K562 (cell line): ENCODE measurements around the gene SEMA6B. TPM values are rescaled to one million over a fixed set of nuclear protein-coding genes. Genes with fewer than 3 reads are reported as not detected.

ENCODE experiments used
- ADNP ChIP-seq: fragments of 200-800 bp; sonication (Bioruptor generic); IDR thresholded peaks from 2 replicates; pipeline ENCODE4 v1.6.1; 2016; ENCODE audit warnings: missing genetic modification characterization, missing compliant biosample characterization
- BACH1 ChIP-seq: fragments of 200-800 bp; sonication (Bioruptor generic); IDR thresholded peaks from 2 replicates; pipeline ENCODE4 v1.6.1; 2016; ENCODE audit warnings: missing genetic modification characterization, missing compliant biosample characterization
- CCNT2 ChIP-seq: IDR thresholded peaks from 2 replicates; pipeline ENCODE4 v1.6.1; 2011; ENCODE audit warnings: borderline replicate concordance, low read depth, mild to moderate bottlenecking, moderate library complexity, mixed read lengths, low read length; ENCODE audit not compliant: insufficient read length; ENCODE audit errors: extremely low read depth
- ELF2 ChIP-seq: fragments of 250-450 bp; sonication (Bioruptor Pico); IDR thresholded peaks from 2 replicates; pipeline ENCODE4 v1.5.0; 2021; ENCODE audit warnings: mild to moderate bottlenecking
- HEY1 ChIP-seq: fragments of 250-450 bp; sonication (Bioruptor Pico); IDR thresholded peaks from 2 replicates; pipeline ENCODE4 v1.5.0; 2020; ENCODE audit warnings: mild to moderate bottlenecking, moderate library complexity, borderline replicate concordance
- HSF4 ChIP-seq: fragments of 250-450 bp; sonication (Bioruptor Pico); IDR thresholded peaks from 2 replicates; pipeline ENCODE4 v2.1.2; 2022; ENCODE audit warnings: mild to moderate bottlenecking, moderate library complexity, borderline replicate concordance
- MCM3 ChIP-seq: fragments of 450-650 bp; IDR thresholded peaks from 2 replicates; pipeline ENCODE4 v1.6.1; 2016
- MEF2A ChIP-seq: IDR thresholded peaks from 2 replicates; pipeline ENCODE4 v1.6.1; 2011; ENCODE audit warnings: low read depth, mild to moderate bottlenecking, low read length, moderate library complexity; ENCODE audit not compliant: control insufficient read depth
- PURB ChIP-seq: sonication (generic); formaldehyde crosslinking; IDR thresholded peaks from 2 replicates; pipeline ENCODE4 v1.9.0; 2021; ENCODE audit warnings: low read depth, mild to moderate bottlenecking, missing genetic modification reagents
- RBM14 ChIP-seq: fragments of 200-400 bp; formaldehyde crosslinking; IDR thresholded peaks from 2 replicates; pipeline ENCODE4 v1.6.1; 2018; ENCODE audit warnings: low read depth, mild to moderate bottlenecking, low read length, moderate library complexity, borderline replicate concordance; ENCODE audit not compliant: insufficient read depth
- SMARCA5 ChIP-seq: fragments of 450-650 bp; IDR thresholded peaks from 2 replicates; pipeline ENCODE4 v1.6.1; 2016
- SNRNP70 ChIP-seq: fragments of 200-400 bp; formaldehyde crosslinking; optimal IDR thresholded peaks from 2 replicates; pipeline ENCODE3; 2017; ENCODE audit warnings: low read depth, low read length
- TARDBP ChIP-seq: fragments of 450-650 bp; IDR thresholded peaks from 2 replicates; pipeline ENCODE4 v1.6.1; 2016
- ZNF133 ChIP-seq: fragments of 250-450 bp; sonication (Bioruptor Pico); IDR thresholded peaks from 2 replicates; pipeline ENCODE4 v1.4.0; 2020; ENCODE audit warnings: mild to moderate bottlenecking
- ZNF140 ChIP-seq: fragments of 250-450 bp; sonication (Bioruptor Pico); IDR thresholded peaks from 2 replicates; pipeline ENCODE4 v1.8.0; 2021; ENCODE audit warnings: moderate library complexity, mild to moderate bottlenecking, inconsistent platforms
- ZNF408 ChIP-seq: fragments of 250-450 bp; sonication (Bioruptor Pico); IDR thresholded peaks from 2 replicates; pipeline ENCODE4 v1.4.0; 2020; ENCODE audit warnings: low read depth, mild to moderate bottlenecking, moderate library complexity
- polyA plus RNA-seq, 8 experiments: library from polyadenylated mRNA; depleted of rRNA in 4 of 8; stranded (reverse) in 5 of 8; unstranded in 3 of 8; fragments of >200 nt; fragmentation: Nextera tagmentation in 2 of 8; fragmentation: Illumina TruSeq in 1 of 8; extraction: Ambion mirVana in 2 of 8; extraction: Trizol in 1 of 8; gene quantifications; 2 replicates each; pipeline versions ENCODE4 v1.2.1 to v1.2.3, GENCODE V29; 2011 to 2014; ENCODE audit warnings: inconsistent platforms in 1 of 8, missing spikeins in 1 of 8
- total RNA-seq, 7 experiments: library from RNA; depleted of rRNA in 6 of 7; stranded (reverse); fragments of >200 nt in 6 of 7; fragmentation: Illumina TruSeq in 2 of 7; extraction: Trizol in 2 of 7; gene quantifications; 2 replicates each; pipeline versions ENCODE4 v1.2.1 to v1.2.3, GENCODE V29; 2011 to 2021; ENCODE audit warnings: low replicate concordance in 1 of 7
- TF ChIP-seq, protein P1 (sequence below): fragments of 250-450 bp; sonication (Bioruptor Pico); IDR thresholded peaks from 2 replicates; pipeline ENCODE4 v1.5.1; 2021; ENCODE audit warnings: mild to moderate bottlenecking
- TF ChIP-seq, protein P2 (sequence below): fragments of 450-650 bp; formaldehyde crosslinking; IDR thresholded peaks from 2 replicates; pipeline ENCODE4 v1.4.0; 2020; ENCODE audit warnings: mild to moderate bottlenecking, moderate library complexity
- TF ChIP-seq, protein P3 (sequence below): fragments of 150-350 bp; IDR thresholded peaks from 2 replicates; pipeline ENCODE4 v1.6.1; 2014; ENCODE audit warnings: low read depth, mild to moderate bottlenecking, low read length, borderline replicate concordance
- TF ChIP-seq, protein P4 (sequence below): sonication (generic); formaldehyde crosslinking; IDR thresholded peaks from 2 replicates; pipeline ENCODE4 v1.8.1; 2022; ENCODE audit warnings: missing genetic modification reagents

The SEMA6B gene
- total and polyA plus RNA-seq, 9 of the 15 experiments (the other 6 are each of a cell fraction or from before 2014, with no cell fraction given), result 0.65 to 4.6 (median 2.5) TPM; not detected in 2

DNA sequence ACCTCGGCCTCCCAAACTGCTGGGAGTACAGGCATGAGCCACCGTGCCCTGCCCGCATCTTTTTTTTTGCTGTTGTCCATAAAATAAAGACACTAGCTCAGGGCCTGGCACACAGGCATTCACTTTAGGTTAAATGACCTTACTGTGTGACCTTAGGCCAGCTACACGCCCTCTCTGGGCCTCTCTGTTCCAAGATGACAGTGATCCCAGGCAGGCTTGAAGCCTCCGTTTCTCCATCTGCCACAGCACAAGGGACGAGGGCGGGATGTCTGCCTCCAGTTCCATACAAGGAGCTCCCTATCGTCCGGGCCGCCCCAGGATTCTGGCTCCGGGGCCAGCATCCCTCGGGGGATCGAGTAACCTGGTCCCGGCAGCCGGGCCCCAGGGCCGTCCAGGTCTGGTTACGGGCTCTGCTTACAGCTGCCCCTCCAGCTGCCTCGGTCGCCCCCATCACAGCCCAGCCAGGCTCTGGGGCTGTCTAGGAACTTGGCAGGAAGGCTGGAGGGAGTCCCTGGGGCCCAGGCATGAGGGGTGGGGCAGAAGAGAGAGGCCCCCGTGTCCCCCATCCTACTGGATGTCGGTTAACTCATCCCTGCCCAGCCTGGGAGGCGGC lies 11.9 kb upstream of the SEMA6B start (continued):
- TF ChIP-seq ZNF408 (CRISPR knock-in tag) (no peak), CCNT2 (no peak), ZNF133 (CRISPR knock-in tag) (no peak), SNRNP70 (no peak), TARDBP (no peak), RBM14 (no peak), MCM3 (no peak), ZNF140 (CRISPR knock-in tag) (no peak), ADNP (tag) (0 out of 2 replicates have a peak, but pooled peaks have one; percentile 52), HSF4 (no peak), SMARCA5 (0 out of 2 replicates have a peak, but pooled peaks have one; percentile 49), HEY1 (no peak), PURB (CRISPR knock-in tag) (no peak), MEF2A (no peak), ELF2 (CRISPR knock-in tag) (no peak), BACH1 (no peak)
- TF ChIP-seq, protein P1, sequence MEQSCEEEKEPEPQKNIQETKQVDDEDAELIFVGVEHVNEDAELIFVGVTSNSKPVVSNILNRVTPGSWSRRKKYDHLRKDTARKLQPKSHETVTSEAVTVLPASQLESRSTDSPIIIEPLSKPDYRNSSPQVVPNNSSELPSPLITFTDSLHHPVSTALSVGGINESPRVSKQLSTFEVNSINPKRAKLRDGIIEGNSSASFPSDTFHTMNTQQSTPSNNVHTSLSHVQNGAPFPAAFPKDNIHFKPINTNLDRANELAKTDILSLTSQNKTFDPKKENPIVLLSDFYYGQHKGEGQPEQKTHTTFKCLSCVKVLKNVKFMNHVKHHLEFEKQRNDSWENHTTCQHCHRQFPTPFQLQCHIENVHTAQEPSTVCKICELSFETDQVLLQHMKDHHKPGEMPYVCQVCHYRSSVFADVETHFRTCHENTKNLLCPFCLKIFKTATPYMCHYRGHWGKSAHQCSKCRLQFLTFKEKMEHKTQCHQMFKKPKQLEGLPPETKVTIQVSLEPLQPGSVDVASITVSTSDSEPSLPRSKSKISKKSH (CRISPR knock-in tag), result no peak
- TF ChIP-seq, protein P2, sequence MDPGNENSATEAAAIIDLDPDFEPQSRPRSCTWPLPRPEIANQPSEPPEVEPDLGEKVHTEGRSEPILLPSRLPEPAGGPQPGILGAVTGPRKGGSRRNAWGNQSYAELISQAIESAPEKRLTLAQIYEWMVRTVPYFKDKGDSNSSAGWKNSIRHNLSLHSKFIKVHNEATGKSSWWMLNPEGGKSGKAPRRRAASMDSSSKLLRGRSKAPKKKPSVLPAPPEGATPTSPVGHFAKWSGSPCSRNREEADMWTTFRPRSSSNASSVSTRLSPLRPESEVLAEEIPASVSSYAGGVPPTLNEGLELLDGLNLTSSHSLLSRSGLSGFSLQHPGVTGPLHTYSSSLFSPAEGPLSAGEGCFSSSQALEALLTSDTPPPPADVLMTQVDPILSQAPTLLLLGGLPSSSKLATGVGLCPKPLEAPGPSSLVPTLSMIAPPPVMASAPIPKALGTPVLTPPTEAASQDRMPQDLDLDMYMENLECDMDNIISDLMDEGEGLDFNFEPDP (CRISPR knock-in tag), result no peak
- TF ChIP-seq, protein P3, sequence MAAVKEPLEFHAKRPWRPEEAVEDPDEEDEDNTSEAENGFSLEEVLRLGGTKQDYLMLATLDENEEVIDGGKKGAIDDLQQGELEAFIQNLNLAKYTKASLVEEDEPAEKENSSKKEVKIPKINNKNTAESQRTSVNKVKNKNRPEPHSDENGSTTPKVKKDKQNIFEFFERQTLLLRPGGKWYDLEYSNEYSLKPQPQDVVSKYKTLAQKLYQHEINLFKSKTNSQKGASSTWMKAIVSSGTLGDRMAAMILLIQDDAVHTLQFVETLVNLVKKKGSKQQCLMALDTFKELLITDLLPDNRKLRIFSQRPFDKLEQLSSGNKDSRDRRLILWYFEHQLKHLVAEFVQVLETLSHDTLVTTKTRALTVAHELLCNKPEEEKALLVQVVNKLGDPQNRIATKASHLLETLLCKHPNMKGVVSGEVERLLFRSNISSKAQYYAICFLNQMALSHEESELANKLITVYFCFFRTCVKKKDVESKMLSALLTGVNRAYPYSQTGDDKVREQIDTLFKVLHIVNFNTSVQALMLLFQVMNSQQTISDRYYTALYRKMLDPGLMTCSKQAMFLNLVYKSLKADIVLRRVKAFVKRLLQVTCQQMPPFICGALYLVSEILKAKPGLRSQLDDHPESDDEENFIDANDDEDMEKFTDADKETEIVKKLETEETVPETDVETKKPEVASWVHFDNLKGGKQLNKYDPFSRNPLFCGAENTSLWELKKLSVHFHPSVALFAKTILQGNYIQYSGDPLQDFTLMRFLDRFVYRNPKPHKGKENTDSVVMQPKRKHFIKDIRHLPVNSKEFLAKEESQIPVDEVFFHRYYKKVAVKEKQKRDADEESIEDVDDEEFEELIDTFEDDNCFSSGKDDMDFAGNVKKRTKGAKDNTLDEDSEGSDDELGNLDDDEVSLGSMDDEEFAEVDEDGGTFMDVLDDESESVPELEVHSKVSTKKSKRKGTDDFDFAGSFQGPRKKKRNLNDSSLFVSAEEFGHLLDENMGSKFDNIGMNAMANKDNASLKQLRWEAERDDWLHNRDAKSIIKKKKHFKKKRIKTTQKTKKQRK, result no peak
- TF ChIP-seq, protein P4, sequence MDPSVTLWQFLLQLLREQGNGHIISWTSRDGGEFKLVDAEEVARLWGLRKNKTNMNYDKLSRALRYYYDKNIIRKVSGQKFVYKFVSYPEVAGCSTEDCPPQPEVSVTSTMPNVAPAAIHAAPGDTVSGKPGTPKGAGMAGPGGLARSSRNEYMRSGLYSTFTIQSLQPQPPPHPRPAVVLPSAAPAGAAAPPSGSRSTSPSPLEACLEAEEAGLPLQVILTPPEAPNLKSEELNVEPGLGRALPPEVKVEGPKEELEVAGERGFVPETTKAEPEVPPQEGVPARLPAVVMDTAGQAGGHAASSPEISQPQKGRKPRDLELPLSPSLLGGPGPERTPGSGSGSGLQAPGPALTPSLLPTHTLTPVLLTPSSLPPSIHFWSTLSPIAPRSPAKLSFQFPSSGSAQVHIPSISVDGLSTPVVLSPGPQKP, result no peak
